GM10248 (cell line): ENCODE results near the gene RNF31.

Experiments used
- CTCF ChIA-PET: fragments of 300-600 bp; sonication (Branson Sonifier 250); formaldehyde crosslinking; extraction: SDS; loops from one replicate; lab custom pipeline; 2021; ENCODE audit warnings: antibody characterized with exemption; lab: Yijun Ruan, JAX
- POLR2A ChIA-PET: fragments of 350-650 bp; sonication (Branson Sonifier 250); formaldehyde crosslinking; extraction: SDS; loops from one replicate; lab custom pipeline; 2020; ENCODE audit warnings: antibody characterized with exemption; lab: Yijun Ruan, JAX
- DNase-seq: peaks from one replicate; pipeline ENCODE4 v3.0.0; 2012; ENCODE audit errors: extremely low spot score
- CTCF ChIP-seq: IDR thresholded peaks from 2 replicates; pipeline ENCODE4 v1.5.1; 2012; ENCODE audit warnings: mild to moderate bottlenecking, low read depth; ENCODE audit errors: extremely low read depth, missing control alignments, control extremely low read depth

Gene RNF31

GRCh38 chr14:24139272-24139934, 7.9 kb upstream of the RNF31 start:
- no peak for TF ChIP-seq CTCF
- no peak for DNase-seq
- POLR2A ChIA-PET = interaction anchor here (1.7 to 2.0 kb wide), 2 partner anchors 11 to 24 kb away, joined by 4 to 7 read pairs; partner anchors contain the start of genes DCAF11 and NRL
- CTCF ChIA-PET = interaction anchor here (1.0 to 3.7 kb wide), 5 partner anchors 14 to 81 kb away, joined by 3 to 18 read pairs (median 4); partner anchors contain the start of genes DCAF11, IRF9 and NRL

- TF ChIP-seq CTCF = peak; percentile 13
- CTCF ChIA-PET = interaction anchor here (0.7 to 3.7 kb wide), 16 partner anchors 10 to 187 kb away, joined by 3 to 18 read pairs (median 4); partner anchors contain the start of genes DCAF11, IRF9, NRL and TINF2
- POLR2A ChIA-PET = interaction anchor here (0.5 to 1.8 kb wide), 9 partner anchors 16 to 1628 kb away, joined by 3 to 16 read pairs (median 4); partner anchors contain the start of genes CHMP4A, DCAF11, IRF9 and NRL
- peak; percentile 95 for DNase-seq
Observed at GRCh38 chr14:24141097-24141880, 6.0 kb upstream of the RNF31 start, which contains the start of gene EMC9. TSS of gene EMC9 (minus strand) at chr14:24141591. CDS start at chr14:24141304, 287 bp downstream.

DNA sequence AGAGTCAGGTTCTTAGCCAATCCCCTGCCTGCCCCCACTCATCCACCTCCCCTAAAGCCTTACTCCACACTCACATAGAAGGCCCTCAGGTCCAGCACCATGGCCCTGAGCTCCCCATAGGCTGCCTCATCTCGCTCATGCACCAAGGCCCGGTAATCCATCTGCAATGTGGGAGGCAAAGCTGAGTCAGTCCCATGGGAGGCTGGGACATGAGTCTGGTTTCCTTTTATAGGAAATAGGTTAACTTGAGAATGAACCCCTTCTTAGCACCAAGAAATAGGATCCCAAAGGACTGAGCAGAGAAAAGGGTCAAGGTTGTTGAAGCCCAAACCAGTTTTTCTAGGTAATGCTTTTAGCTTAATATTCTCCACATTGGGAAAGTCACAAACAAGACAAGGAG, 3.8 kb upstream of the RNF31 start:
- ChIA-PET POLR2A (interaction anchor here (1.1 kb wide), 1 partner anchor 8 kb away, joined by 5 read pairs; the partner anchor contains the start of gene PSME1), CTCF (interaction anchor here (0.9 to 12.0 kb wide), 8 partner anchors 10 to 36 kb away, joined by 3 to 154 read pairs (median 3); partner anchors contain the start of genes DCAF11, IRF9 and NRL)
- TF ChIP-seq CTCF = no peak
- no peak for DNase-seq

DNA sequence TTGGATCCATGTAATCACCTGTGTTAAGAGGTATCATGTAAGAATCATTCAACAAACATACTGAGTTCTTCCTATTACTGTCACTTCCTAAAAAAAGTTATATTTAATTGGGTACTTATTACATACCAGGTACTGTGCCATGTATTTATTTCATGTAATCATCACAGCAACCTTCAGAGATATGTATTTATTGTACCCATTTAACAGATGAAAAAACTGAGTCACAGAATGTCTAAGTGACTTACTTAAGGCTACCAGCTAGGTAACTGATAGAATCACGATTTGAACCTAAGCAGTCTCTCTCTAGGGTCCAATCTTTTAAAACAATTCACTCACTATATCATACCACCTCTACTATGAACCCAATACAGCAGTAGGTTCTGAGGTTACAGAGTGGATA, 2.8 kb upstream of the RNF31 start:
- no peak for DNase-seq
- TF ChIP-seq CTCF = no peak
- CTCF ChIA-PET = interaction anchor here (1.5 to 12.0 kb wide), 3 partner anchors 18 to 36 kb away, joined by 5 to 154 read pairs (median 7); partner anchors contain the start of genes DCAF11, IRF9 and NRL
- POLR2A ChIA-PET = interaction anchor here (1.1 kb wide), 1 partner anchor 9 kb away, joined by 5 read pairs; the partner anchor contains the start of gene PSME1

GRCh38 chr14:24145219-24145618, 2.1 kb upstream of the RNF31 start:
- no peak for DNase-seq
- ChIA-PET CTCF (interaction anchor here (1.5 to 12.0 kb wide), 6 partner anchors 9 to 87 kb away, joined by 3 to 154 read pairs (median 20); partner anchors contain the start of genes DCAF11, IRF9, NRL and PSME1), POLR2A (interaction anchor here (2.1 to 3.2 kb wide), 2 partner anchors 9 to 31 kb away, joined by 14 to 20 read pairs; partner anchors contain the start of genes DCAF11, NRL and PSME1)
- TF ChIP-seq CTCF = no peak
